AG10803 (cell line): ENCODE measurements around the gene ARHGAP26.
"Not testable (repeated sequence)": the region's sequence is repeated elsewhere in the genome, so short reads cannot be mapped to it uniquely, and the experiment has no call there.

ENCODE experiments used
- DNase-seq: peaks from one replicate; pipeline ENCODE4 v3.0.0; 2010; ENCODE audit warnings: low read depth
- H3K4me3 ChIP-seq: 2 replicates; pipeline ENCODE4 v1.5.1; 2011; ENCODE audit warnings: mild to moderate bottlenecking, low read length, control low read depth
- CTCF ChIP-seq: conservative IDR thresholded peaks from 2 replicates; pipeline ENCODE4 v1.5.1; 2011; ENCODE audit warnings: mild to moderate bottlenecking, low read length, control low read depth, inconsistent platforms

ARHGAP26 gene

GRCh38 chr5:142920849-142921612 is 150.9 kb downstream of the ARHGAP26 start:
- no peak for TF ChIP-seq CTCF
- no peak for DNase-seq
- no peak overlapping the region for H3K4me3 ChIP-seq

- TF ChIP-seq CTCF, result peak; percentile 57
- H3K4me3 ChIP-seq, result no peak overlapping the region
- DNase-seq, result peak; percentile 56
These were observed 152.2 kb downstream of the ARHGAP26 start for GRCh38 chr5:142922223-142922952.

GRCh38 chr5:142924135-142924883 is 154.1 kb downstream of the ARHGAP26 start:
- no peak overlapping the region for H3K4me3 ChIP-seq
- TF ChIP-seq CTCF, result peak; percentile 23
- DNase-seq, result no peak

GRCh38 chr5:142925795-142926194 is 155.6 kb downstream of the ARHGAP26 start:
- no peak for TF ChIP-seq CTCF
- DNase-seq, result peak; percentile 82
- no peak overlapping the region for H3K4me3 ChIP-seq

GRCh38 chr5:142926549-142926948 is 156.4 kb downstream of the ARHGAP26 start:
- no peak overlapping the region for H3K4me3 ChIP-seq
- TF ChIP-seq CTCF, result no peak
- no peak for DNase-seq

- not testable (repeated sequence) for H3K4me3 ChIP-seq, DNase-seq
These were observed 158.8 kb downstream of the ARHGAP26 start for GRCh38 chr5:142928999-142929398.

- H3K4me3 ChIP-seq, result no peak overlapping the region
- TF ChIP-seq CTCF, result no peak
- no peak for DNase-seq
These were observed 159.4 kb downstream of the ARHGAP26 start for GRCh38 chr5:142929587-142929986.
